HG02938 (cell line): ENCODE data around the gene GOLGA8S.
"Not testable (repeated sequence)": the region's sequence is repeated elsewhere in the genome, so short reads cannot be mapped to it uniquely, and the experiment has no call there.

Source experiments
- ATAC-seq: cut with Tn5 transposase; IDR thresholded peaks from one replicate; pipeline ENCODE4 v1.9.1; 2021; ENCODE audit warnings: mild to moderate bottlenecking, moderate library complexity; ENCODE audit not compliant: unreplicated experiment

The GOLGA8S gene

GRCh38 chr15:23395832-23396231 lies 41.3 kb downstream of the GOLGA8S start:
- no peak for ATAC-seq

DNA sequence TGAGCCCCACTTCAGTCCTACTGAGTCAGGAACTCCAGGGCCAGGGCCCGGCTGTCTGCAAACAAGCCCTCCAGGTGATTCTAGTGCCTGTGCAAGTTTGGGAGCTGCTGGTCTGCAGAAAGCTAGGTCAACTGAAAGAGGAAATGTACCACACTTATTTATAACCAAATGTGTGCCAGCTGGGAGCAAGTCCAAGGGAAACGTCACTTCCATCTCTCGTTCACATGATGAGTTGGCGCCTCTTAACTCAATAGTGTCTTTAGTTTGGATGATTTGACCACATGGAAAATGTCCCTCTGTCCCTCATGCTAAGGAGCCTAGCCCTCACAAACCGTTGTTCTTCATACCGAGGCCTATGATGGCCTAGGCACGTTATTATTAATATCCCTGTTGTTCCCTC lies 43.2 kb downstream of the GOLGA8S start:
- ATAC-seq: no peak

GRCh38 chr15:23398357-23398756 lies 43.8 kb downstream of the GOLGA8S start:
- ATAC-seq: not testable (repeated sequence)

- not testable (repeated sequence) for ATAC-seq
Observed at GRCh38 chr15:23399207-23399606, 44.7 kb downstream of the GOLGA8S start.

DNA sequence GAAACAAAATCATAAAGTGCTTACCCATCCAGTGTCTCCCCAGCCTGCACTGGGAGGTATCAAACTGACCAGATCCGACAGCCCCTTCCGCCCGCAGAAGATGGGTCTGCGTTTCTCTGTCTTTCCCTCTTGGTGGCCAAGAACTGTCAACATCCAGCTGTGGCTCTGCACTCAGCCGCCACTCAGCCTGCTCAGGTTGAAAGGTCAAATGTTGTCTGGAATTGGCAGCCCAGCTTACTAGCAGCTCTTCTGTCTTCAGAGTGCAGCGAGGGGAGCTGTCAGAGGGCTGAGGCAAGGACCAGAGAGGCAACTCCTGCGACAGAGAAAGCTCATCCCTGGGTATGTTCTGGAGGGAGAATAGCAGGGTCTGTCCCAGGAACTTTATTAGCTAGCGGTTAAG lies 47.1 kb downstream of the GOLGA8S start:
- ATAC-seq: no peak

- ATAC-seq: no peak
Observed at GRCh38 chr15:23402140-23402539, 47.6 kb downstream of the GOLGA8S start.

- ATAC-seq: no peak
Observed at GRCh38 chr15:23402544-23402943, 48.0 kb downstream of the GOLGA8S start.

DNA sequence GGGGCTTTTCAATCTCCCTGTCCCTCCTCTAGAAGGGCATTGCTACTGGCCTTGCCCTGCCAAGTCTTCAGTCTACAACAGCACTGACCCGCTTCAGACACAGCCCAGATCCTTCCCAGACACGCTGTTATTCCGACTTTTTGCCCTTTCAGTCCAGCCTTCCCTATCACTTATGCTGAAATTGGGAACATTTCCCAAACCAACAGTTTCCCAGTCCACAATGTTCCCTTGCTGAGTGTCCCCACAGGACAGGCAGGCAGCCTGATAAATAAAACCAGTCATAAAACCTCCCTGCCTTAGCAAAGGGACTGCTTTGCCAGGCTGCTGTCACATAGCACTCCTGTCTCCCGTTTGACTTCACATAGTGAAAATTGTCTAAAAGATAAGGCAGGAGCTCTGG lies 49.0 kb downstream of the GOLGA8S start:
- no peak for ATAC-seq

DNA sequence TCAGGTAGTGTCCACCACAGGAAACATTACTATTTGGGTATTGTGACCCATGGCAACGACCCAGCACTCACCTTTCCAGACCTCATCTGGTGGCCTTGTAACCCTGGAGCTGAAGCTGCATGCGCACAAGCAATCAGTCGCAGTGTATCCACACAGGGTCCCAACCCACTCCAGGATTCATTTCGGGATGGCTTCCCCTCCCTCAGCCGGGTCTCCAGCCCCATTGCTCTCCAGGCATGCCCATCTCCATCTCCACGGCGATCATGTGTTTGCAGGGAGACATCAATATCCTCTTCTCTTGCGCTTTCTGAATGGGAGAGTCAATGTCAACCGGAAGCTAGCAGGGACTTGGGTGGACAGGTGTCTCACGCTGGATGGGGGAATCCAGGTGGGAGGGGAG lies 57.3 kb downstream of the GOLGA8S start:
- no peak for ATAC-seq

- not testable (repeated sequence) for ATAC-seq
Observed at GRCh38 chr15:23412881-23413600, 58.5 kb downstream of the GOLGA8S start.
